Activated CD4-positive, CD25-positive, alpha-beta regulatory T cell treated with anti-CD3 and anti-CD28 coated beads, Interleukin-2, amount 50 U/mL, for 16 hours (primary cell): ENCODE data around the gene KDELR3.

Experiments
- DNase-seq: peaks from one replicate; pipeline ENCODE4 v3.0.0-alpha.2; 2020; ENCODE audit warnings: low read depth, low spot score

KDELR3 gene

GRCh38 chr22:38437416-38437815 lies 30.5 kb upstream of the KDELR3 start:
- no peak for DNase-seq

- no peak for DNase-seq
These were observed 27.0 kb upstream of the KDELR3 start for GRCh38 chr22:38440747-38441350.

- no peak for DNase-seq
These were observed 26.1 kb upstream of the KDELR3 start for GRCh38 chr22:38441620-38442287.

GRCh38 chr22:38442967-38443627 lies 24.8 kb upstream of the KDELR3 start:
- no peak for DNase-seq

- DNase-seq = no peak
These were observed 24.0 kb upstream of the KDELR3 start for GRCh38 chr22:38443628-38444521.

- no peak for DNase-seq
These were observed 23.1 kb upstream of the KDELR3 start for GRCh38 chr22:38444783-38445182.

- no peak for DNase-seq
These were observed 21.8 kb upstream of the KDELR3 start for GRCh38 chr22:38446018-38446601.

- no peak for DNase-seq
These were observed 18.8 kb upstream of the KDELR3 start for GRCh38 chr22:38448945-38449745.

- DNase-seq = no peak
These were observed 18.1 kb upstream of the KDELR3 start for GRCh38 chr22:38449776-38450175.

GRCh38 chr22:38450234-38450797 lies 17.6 kb upstream of the KDELR3 start:
- no peak for DNase-seq

- no peak for DNase-seq
These were observed 16.5 kb upstream of the KDELR3 start for GRCh38 chr22:38451404-38451803.

- DNase-seq = no peak
These were observed 16.0 kb upstream of the KDELR3 start for GRCh38 chr22:38451864-38452263.

GRCh38 chr22:38452373-38453065 lies 15.4 kb upstream of the KDELR3 start:
- no peak for DNase-seq

- DNase-seq = no peak
These were observed 14.7 kb upstream of the KDELR3 start for GRCh38 chr22:38453066-38453672.

GRCh38 chr22:38453996-38454352 lies 13.9 kb upstream of the KDELR3 start:
- no peak for DNase-seq

GRCh38 chr22:38454353-38455075 lies 13.4 kb upstream of the KDELR3 start:
- no peak for DNase-seq

- no peak for DNase-seq
These were observed 12.8 kb upstream of the KDELR3 start, which contains the start of gene KCNJ4 for GRCh38 chr22:38455076-38455529. Gene KCNJ4 (minus strand): TSS chr22:38455199. CDS start chr22:38428132, 27,067 bp downstream.

GRCh38 chr22:38455530-38456271 lies 12.2 kb upstream of the KDELR3 start:
- DNase-seq = no peak
